ENCODE results near the gene RNF14. TPM values are rescaled to one million over a fixed set of nuclear protein-coding genes. Genes with fewer than 3 reads are reported as not detected.
"Not testable (repeated sequence)": the region's sequence is repeated elsewhere in the genome, so short reads cannot be mapped to it uniquely, and the experiment has no call there.

The RNF14 gene
- total RNA-seq (10 to 100 TPM; 50.1 to 53.8 TPM), polyA plus RNA-seq (ENCODE audit: insufficient read length in 6 of 6) (10 to 100 TPM; 39.8 to 54.6 (median 46.7) TPM)
- long read RNA-seq, donor 1, full-length matches to known transcripts = 6 of 15 reads
- long read RNA-seq, donor 1, partial matches to known transcripts = 9 of 15 reads
- long read RNA-seq, donor 1, other reads (novel, unspliced or antisense) = 0 of 15 reads
- long read RNA-seq, donor 2, full-length matches to known transcripts = 1 of 1 reads
- long read RNA-seq, donor 2, partial matches to known transcripts = 0 of 1 reads
- long read RNA-seq, donor 2, other reads (novel, unspliced or antisense) = 0 of 1 reads
- long read RNA-seq, donor 3, full-length matches to known transcripts = 4 of 12 reads
- long read RNA-seq, donor 3, partial matches to known transcripts = 8 of 12 reads
- long read RNA-seq, donor 3, other reads (novel, unspliced or antisense) = 0 of 12 reads
- long read RNA-seq, donor 4, full-length matches to known transcripts = 3 of 9 reads
- long read RNA-seq, donor 4, partial matches to known transcripts = 3 of 9 reads
- long read RNA-seq, donor 4, other reads (novel, unspliced or antisense) = 3 of 9 reads
- long read RNA-seq, donor 5, full-length matches to known transcripts = 6 of 6 reads
- long read RNA-seq, donor 5, partial matches to known transcripts = 0 of 6 reads
- long read RNA-seq, donor 5, other reads (novel, unspliced or antisense) = 0 of 6 reads
- long read RNA-seq, donor 6, full-length matches to known transcripts = 2 of 2 reads
- long read RNA-seq, donor 6, partial matches to known transcripts = 0 of 2 reads
- long read RNA-seq, donor 6, other reads (novel, unspliced or antisense) = 0 of 2 reads
- long read RNA-seq, donor 7, full-length matches to known transcripts = 4 of 68 reads
- long read RNA-seq, donor 7, partial matches to known transcripts = 64 of 68 reads
- long read RNA-seq, donor 7, other reads (novel, unspliced or antisense) = 0 of 68 reads
- long read RNA-seq, donor 8, full-length matches to known transcripts = 3 of 3 reads
- long read RNA-seq, donor 8, partial matches to known transcripts = 0 of 3 reads
- long read RNA-seq, donor 8, other reads (novel, unspliced or antisense) = 0 of 3 reads
- long read RNA-seq, donor 9 = 0 reads
- long read RNA-seq, donor 10, full-length matches to known transcripts = 4 of 7 reads
- long read RNA-seq, donor 10, partial matches to known transcripts = 0 of 7 reads
- long read RNA-seq, donor 10, other reads (novel, unspliced or antisense) = 3 of 7 reads
- long read RNA-seq, donor 11, full-length matches to known transcripts = 8 of 8 reads
- long read RNA-seq, donor 11, partial matches to known transcripts = 0 of 8 reads
- long read RNA-seq, donor 11, other reads (novel, unspliced or antisense) = 0 of 8 reads
- long read RNA-seq, donor 12, partial matches to known transcripts = 0 of 2 reads
- long read RNA-seq, donor 12, other reads (novel, unspliced or antisense) = 0 of 2 reads

- peak within 1 kb of the TSS; percentile 70 to 73 for H3K4me3 ChIP-seq
- ATAC-seq = peak; percentile 98
- DNase-seq = peak; percentile 87 to 100 (median 96)
- intact Hi-C loops (cut with DNase I) = no loop called here
- no peaks in the 10 kb centered on the region for H3K27me3 ChIP-seq
- TF ChIP-seq CTCF (IDR thresholded peaks at IDR 0.05) = peak; percentile 92 to 99
- peak within 1 kb of the TSS; percentile 96 to 98 for H3K27ac ChIP-seq
- H3K36me3 ChIP-seq = peaks cover 0 to 25% of the 10 kb centered on the region in 2 donors
- peaks cover 10 to 31% of the 10 kb centered on the region in 2 donors for H3K4me1 ChIP-seq
- no peaks in the 10 kb centered on the region for H3K9me3 ChIP-seq
These were observed at the start of gene RNF14 for GRCh38 chr5:141968914-141969608. Gene RNF14, plus strand, starts transcription at chr5:141969105. Its CDS starts 4,484 bp downstream, at chr5:141973589.

GRCh38 chr5:141919218-141920119, 49.4 kb upstream of the RNF14 start:
- intact Hi-C loops (cut with DNase I) = no loop called here
- DNase-seq (no peak), ATAC-seq (no peak)
- peaks cover under 1 to 15% of the 10 kb centered on the region in 2 donors for H3K4me1 ChIP-seq
- no peak for TF ChIP-seq CTCF (IDR thresholded peaks at IDR 0.05)
- H3K4me3 ChIP-seq = no peak overlapping the region
- H3K27me3 ChIP-seq = peaks cover 0 to under 1% of the 10 kb centered on the region in 2 donors
- no peaks in the 10 kb centered on the region for H3K36me3 ChIP-seq
- no peaks in the 10 kb centered on the region for H3K9me3 ChIP-seq
- no peak overlapping the region for H3K27ac ChIP-seq

- Histone ChIP-seq H3K4me1 (peaks cover 0 to 26% of the 10 kb centered on the region in 2 donors), H3K36me3 (peaks cover 0 to 11% of the 10 kb centered on the region in 2 donors), H3K4me3 (no peak overlapping the region), H3K9me3 (no peaks in the 10 kb centered on the region), H3K27ac (no peak overlapping the region), H3K27me3 (no peaks in the 10 kb centered on the region)
- ATAC-seq (no peak), DNase-seq (no peak)
- no peak for TF ChIP-seq CTCF (IDR thresholded peaks at IDR 0.05)
- intact Hi-C loops (cut with DNase I) = no loop called here
These were observed 48.1 kb upstream of the RNF14 start for GRCh38 chr5:141920771-141921170.

- H3K27me3 ChIP-seq; H3K9me3 ChIP-seq; DNase-seq; intact Hi-C loops (cut with DNase I); ATAC-seq: not testable (repeated sequence)
- Histone ChIP-seq H3K4me3 (peak overlapping the region; percentile 57 to 80), H3K36me3 (peaks cover 0 to 32% of the 10 kb centered on the region in 2 donors), H3K27ac (peak overlapping the region; percentile 98 to 99), H3K4me1 (peaks cover 0 to 43% of the 10 kb centered on the region in 2 donors)
These were observed 46.0 kb upstream of the RNF14 start for GRCh38 chr5:141922827-141923447.

Data from left lung (tissue), 14 donors.